ENCODE results near the gene ADAMTSL3. TPM values are rescaled to one million over a fixed set of nuclear protein-coding genes. Genes with fewer than 3 reads are reported as not detected.
A peak's percentile ranks its signal among the peaks of the same experiment; 100 is the strongest.

Gene ADAMTSL3
- total and polyA plus RNA-seq, 4 donors = 3.5 to 19.0 (median 8.0) TPM

- TF ChIP-seq YY1 (IDR thresholded peaks at IDR 0.05) (no peak), FOXA1 (IDR thresholded peaks at IDR 0.05) (no peak), JUND (IDR thresholded peaks at IDR 0.05) (no peak), CTCF (IDR thresholded peaks at IDR 0.05; ENCODE audit: low read depth, low read length, missing input control) (no peak), NR2F2 (IDR thresholded peaks at IDR 0.05) (no peak), TAF1 (conservative IDR thresholded peaks at IDR 0.05) (no peak), ZBTB33 (IDR thresholded peaks at IDR 0.05) (no peak), RAD21 (IDR thresholded peaks at IDR 0.05) (no peak), HNF4A (conservative IDR thresholded peaks at IDR 0.05) (peak; percentile 39 to 62), FOXA2 (IDR thresholded peaks at IDR 0.05) (no peak), ATF3 (IDR thresholded peaks at IDR 0.05) (no peak), GABPA (IDR thresholded peaks at IDR 0.05 in 1 of 2, conservative IDR thresholded peaks at IDR 0.05 in 1 of 2) (no peak), RXRA (IDR thresholded peaks at IDR 0.05) (peak; percentile 47 to 57), REST (IDR thresholded peaks at IDR 0.05) (no peak), HNF4G (IDR thresholded peaks at IDR 0.05) (no peak)
- no peaks in the 10 kb centered on the region for H3K9me3 ChIP-seq (ENCODE audit: control insufficient read depth in 4 of 4, low read length in 3 of 4)
Observed at GRCh38 chr15:83659417-83659812, 5.5 kb downstream of the ADAMTSL3 start.

GRCh38 chr15:83665480-83665879 lies 11.6 kb downstream of the ADAMTSL3 start:
- Histone ChIP-seq H3K9me3 (ENCODE audit: control insufficient read depth in 4 of 4, low read length in 3 of 4) (no peaks in the 10 kb centered on the region), H3K4me3 (ENCODE audit: low read depth in 1 of 3, low read length in 3 of 3) (no peak overlapping the region), H3K27ac (ENCODE audit: low read depth in 1 of 2, low read length in 2 of 2) (no peak overlapping the region), H3K9ac (ENCODE audit: low read depth in 1 of 2, low read length in 2 of 2) (no peak overlapping the region), H3K27me3 (ENCODE audit: control insufficient read depth in 4 of 4, insufficient read depth in 4 of 4, low read length in 3 of 4) (no peaks in the 10 kb centered on the region), H3K4me1 (ENCODE audit: control insufficient read depth in 4 of 4, insufficient read depth in 4 of 4, low read length in 3 of 4) (no peaks in the 10 kb centered on the region), H3K36me3 (ENCODE audit: control insufficient read depth in 4 of 4, insufficient read depth in 3 of 4, low read depth in 1 of 4, low read length in 3 of 4) (peaks cover 0 to 3% (median 0%) of the 10 kb centered on the region in 4 donors)
- DNase-seq (ENCODE audit: low spot score) = no peak
- TF ChIP-seq MAX (IDR thresholded peaks at IDR 0.05) = no peak
- 77% methylated on average over 3 of the region's 3 CpGs for WGBS

More at GRCh38 chr15:83659417-83659812, 5.5 kb downstream of the ADAMTSL3 start:
- Histone ChIP-seq H3K27me3 (ENCODE audit: control insufficient read depth in 4 of 4, insufficient read depth in 4 of 4, low read length in 3 of 4) (no peaks in the 10 kb centered on the region), H3K4me1 (ENCODE audit: control insufficient read depth in 4 of 4, insufficient read depth in 4 of 4, low read length in 3 of 4) (peaks cover 10 to 44% (median 35%) of the 10 kb centered on the region in 4 donors), H3K9ac (ENCODE audit: low read depth in 1 of 2, low read length in 2 of 2) (no peak overlapping the region), H3K27ac (ENCODE audit: low read depth in 1 of 2, low read length in 2 of 2) (no peak overlapping the region), H3K36me3 (ENCODE audit: control insufficient read depth in 4 of 4, insufficient read depth in 3 of 4, low read depth in 1 of 4, low read length in 3 of 4) (peaks cover 0 to 3% (median 1%) of the 10 kb centered on the region in 4 donors), H3K4me3 (ENCODE audit: low read depth in 1 of 3, low read length in 3 of 3) (no peak overlapping the region)
- 34% methylated on average over 1 of the region's 1 CpG for WGBS
- DNase-seq (ENCODE audit: low spot score) = no peak
